ENCODE measurements around the gene PPIL1.

PPIL1 gene

GRCh38 chr6:36847991-36848390 is 26.6 kb downstream of the PPIL1 start:
- no peak for DNase-seq
- Histone ChIP-seq H3K9me3 (no peaks in the 10 kb centered on the region), H3K4me1 (peaks cover 37% of the 10 kb centered on the region), H3K27me3 (no peaks in the 10 kb centered on the region), H3K4me3 (ENCODE audit: low read depth, low read length) (no peak overlapping the region), H3K36me3 (peaks cover 7% of the 10 kb centered on the region; the same call in 1 of the 2 replicates)
- TF ChIP-seq CTCF (IDR thresholded peaks at IDR 0.05; ENCODE audit: low read depth, low read length), result no peak

GRCh38 chr6:36847152-36847551 is 27.5 kb downstream of the PPIL1 start:
- H3K36me3 ChIP-seq, result no peaks in the 10 kb centered on the region
- peaks cover 32% of the 10 kb centered on the region for H3K4me1 ChIP-seq
- no peak for TF ChIP-seq CTCF (IDR thresholded peaks at IDR 0.05; ENCODE audit: low read depth, low read length)
- no peaks in the 10 kb centered on the region for H3K27me3 ChIP-seq
- H3K4me3 ChIP-seq (ENCODE audit: low read depth, low read length), result no peak overlapping the region
- DNase-seq, result no peak
- H3K9me3 ChIP-seq, result no peaks in the 10 kb centered on the region

GRCh38 chr6:36845233-36845632 is 29.4 kb downstream of the PPIL1 start:
- no peak for DNase-seq
- Histone ChIP-seq H3K36me3 (no peaks in the 10 kb centered on the region), H3K27me3 (no peaks in the 10 kb centered on the region), H3K9me3 (no peaks in the 10 kb centered on the region), H3K4me3 (ENCODE audit: low read depth, low read length) (no peak overlapping the region), H3K4me1 (peaks cover 29% of the 10 kb centered on the region)
- no peak for TF ChIP-seq CTCF (IDR thresholded peaks at IDR 0.05; ENCODE audit: low read depth, low read length)

- H3K36me3 ChIP-seq, result no peaks in the 10 kb centered on the region
Observed at GRCh38 chr6:36844232-36845170, 30.1 kb downstream of the PPIL1 start.

GRCh38 chr6:36843170-36843569 is 31.4 kb downstream of the PPIL1 start:
- DNase-seq, result no peak
- no peak for TF ChIP-seq CTCF (IDR thresholded peaks at IDR 0.05; ENCODE audit: low read depth, low read length)
- Histone ChIP-seq H3K9me3 (no peaks in the 10 kb centered on the region), H3K4me1 (peaks cover 14% of the 10 kb centered on the region), H3K36me3 (no peaks in the 10 kb centered on the region), H3K27me3 (peaks cover 5% of the 10 kb centered on the region), H3K4me3 (ENCODE audit: low read depth, low read length) (no peak overlapping the region)

More at GRCh38 chr6:36844232-36845170, 30.1 kb downstream of the PPIL1 start:
- Histone ChIP-seq H3K9me3 (no peaks in the 10 kb centered on the region), H3K4me1 (peaks cover 25% of the 10 kb centered on the region), H3K27me3 (no peaks in the 10 kb centered on the region), H3K4me3 (ENCODE audit: low read depth, low read length) (no peak overlapping the region)
- no peak for TF ChIP-seq CTCF (IDR thresholded peaks at IDR 0.05; ENCODE audit: low read depth, low read length)
- DNase-seq, result no peak

- H3K27me3 ChIP-seq, result peaks cover 5% of the 10 kb centered on the region
- no peaks in the 10 kb centered on the region for H3K9me3 ChIP-seq
- no peak for TF ChIP-seq CTCF (IDR thresholded peaks at IDR 0.05; ENCODE audit: low read depth, low read length)
Observed at GRCh38 chr6:36841756-36842155, 32.8 kb downstream of the PPIL1 start.

More at GRCh38 chr6:36841756-36842155, 32.8 kb downstream of the PPIL1 start:
- DNase-seq, result no peak
- no peaks in the 10 kb centered on the region for H3K36me3 ChIP-seq
- no peak overlapping the region for H3K4me3 ChIP-seq (ENCODE audit: low read depth, low read length)
- H3K4me1 ChIP-seq, result peaks cover 11% of the 10 kb centered on the region; the same call in 1 of the 2 replicates
